Progenitor cell of endocrine pancreas (in vitro differentiated cells): ENCODE data around the gene CLTCL1. TPM values are rescaled to one million over a fixed set of nuclear protein-coding genes. Genes with fewer than 3 reads are reported as not detected.

Experiments used
- DNase-seq: peaks from one replicate; pipeline ENCODE4 v3.0.0; 2021; ENCODE audit warnings: low spot score; ENCODE audit not compliant: unreplicated experiment
- H3K27ac Mint-ChIP-seq: 2 replicates; pipeline ENCODE4 v1.8.0; 2021; ENCODE audit warnings: mild to moderate bottlenecking, moderate library complexity, mixed read lengths
- H3K27me3 Mint-ChIP-seq: 2 replicates; pipeline ENCODE4 v1.8.0; 2021; ENCODE audit warnings: mixed read lengths
- H3K36me3 Mint-ChIP-seq: 2 replicates; pipeline ENCODE4 v1.8.0; 2022; ENCODE audit warnings: mixed read lengths; ENCODE audit not compliant: insufficient read depth
- H3K4me1 Mint-ChIP-seq: 2 replicates; pipeline ENCODE4 v1.8.0; 2021; ENCODE audit warnings: low read depth, mixed read lengths
- H3K4me3 Mint-ChIP-seq: 2 replicates; pipeline ENCODE4 v1.8.0; 2021; ENCODE audit warnings: low read depth, mild to moderate bottlenecking, moderate library complexity, mixed read lengths
- H3K9me3 Mint-ChIP-seq: 2 replicates; pipeline ENCODE4 v1.8.0; 2021; ENCODE audit warnings: low read depth, mixed read lengths
- CTCF ChIP-seq: fragments of 200-600 bp; sonication (generic); IDR thresholded peaks from one replicate; pipeline ENCODE4 v1.5.0; 2021; ENCODE audit warnings: antibody characterized with exemption, mild to moderate bottlenecking; ENCODE audit not compliant: unreplicated experiment
- total RNA-seq: library from RNA; stranded (reverse); gene quantifications from 2 replicates; pipeline ENCODE4 v1.2.1, GENCODE V29; 2021

CLTCL1 gene
- total RNA-seq, 1 donor from 2014 or later: 6.6 TPM

- H3K4me1 Mint-ChIP-seq: no peaks in the 10 kb centered on the region
- TF ChIP-seq CTCF: no peak
- H3K4me3 Mint-ChIP-seq: no peak overlapping the region
- H3K9me3 Mint-ChIP-seq: no peaks in the 10 kb centered on the region
- DNase-seq: no peak
- H3K27me3 Mint-ChIP-seq: no peaks in the 10 kb centered on the region
- peaks cover 6% of the 10 kb centered on the region for H3K36me3 Mint-ChIP-seq
- H3K27ac Mint-ChIP-seq: no peak overlapping the region
Measured at GRCh38 chr22:19137384-19138216, 153.9 kb downstream of the CLTCL1 start.

- H3K27me3 Mint-ChIP-seq: no peaks in the 10 kb centered on the region
- H3K9me3 Mint-ChIP-seq: no peaks in the 10 kb centered on the region
- H3K4me3 Mint-ChIP-seq: no peak overlapping the region
- TF ChIP-seq CTCF: no peak
- DNase-seq: no peak
- H3K27ac Mint-ChIP-seq: no peak overlapping the region
- H3K36me3 Mint-ChIP-seq: peaks cover 6% of the 10 kb centered on the region
- H3K4me1 Mint-ChIP-seq: no peaks in the 10 kb centered on the region
Measured at GRCh38 chr22:19136915-19137314, 154.6 kb downstream of the CLTCL1 start.

- no peak for DNase-seq
- Mint-ChIP-seq H3K36me3 (peaks cover 8% of the 10 kb centered on the region), H3K4me1 (no peaks in the 10 kb centered on the region), H3K4me3 (no peak overlapping the region), H3K9me3 (no peaks in the 10 kb centered on the region), H3K27ac (no peak overlapping the region), H3K27me3 (no peaks in the 10 kb centered on the region)
- TF ChIP-seq CTCF: no peak
Measured at GRCh38 chr22:19134874-19135273, 156.6 kb downstream of the CLTCL1 start.

- no peaks in the 10 kb centered on the region for H3K9me3 Mint-ChIP-seq
- H3K27ac Mint-ChIP-seq: no peak overlapping the region
- H3K4me1 Mint-ChIP-seq: no peaks in the 10 kb centered on the region
- H3K36me3 Mint-ChIP-seq: peaks cover 7% of the 10 kb centered on the region
- DNase-seq: no peak
- H3K27me3 Mint-ChIP-seq: no peaks in the 10 kb centered on the region
- TF ChIP-seq CTCF: no peak
- H3K4me3 Mint-ChIP-seq: no peak overlapping the region
Measured at GRCh38 chr22:19134176-19134831, 157.2 kb downstream of the CLTCL1 start.

GRCh38 chr22:19133561-19133960, 158.0 kb downstream of the CLTCL1 start:
- H3K36me3 Mint-ChIP-seq: peaks cover 7% of the 10 kb centered on the region
- TF ChIP-seq CTCF: no peak
- no peaks in the 10 kb centered on the region for H3K4me1 Mint-ChIP-seq
- H3K9me3 Mint-ChIP-seq: no peaks in the 10 kb centered on the region
- H3K27ac Mint-ChIP-seq: no peak overlapping the region
- no peak for DNase-seq
- no peak overlapping the region for H3K4me3 Mint-ChIP-seq
- H3K27me3 Mint-ChIP-seq: no peaks in the 10 kb centered on the region
